Mesothelial cell of epicardium (in vitro differentiated cells): ENCODE measurements around the gene METTL13. TPM values are rescaled to one million over a fixed set of nuclear protein-coding genes. Genes with fewer than 3 reads are reported as not detected.
"Not testable (repeated sequence)": the region's sequence is repeated elsewhere in the genome, so short reads cannot be mapped to it uniquely, and the experiment has no call there.

Experiments used
- DNase-seq, 2 experiments: peaks; one replicate each; pipeline ENCODE4 v3.0.0; 2021; ENCODE audit warnings: low spot score in 2 of 2; ENCODE audit not compliant: unreplicated experiment in 2 of 2
- H3K27ac Mint-ChIP-seq: 2 replicates; pipeline ENCODE4 v1.8.0; 2021; ENCODE audit warnings: mixed read lengths
- H3K27me3 Mint-ChIP-seq: 2 replicates; pipeline ENCODE4 v1.8.0; 2021; ENCODE audit warnings: low read depth, mixed read lengths
- H3K36me3 Mint-ChIP-seq: 2 replicates; pipeline ENCODE4 v1.8.0; 2021; ENCODE audit warnings: mixed read lengths
- H3K4me1 Mint-ChIP-seq: 2 replicates; pipeline ENCODE4 v1.8.0; 2021; ENCODE audit warnings: mixed read lengths
- H3K4me3 Mint-ChIP-seq: 2 replicates; pipeline ENCODE4 v1.8.0; 2021; ENCODE audit warnings: mild to moderate bottlenecking, moderate library complexity, mixed read lengths
- H3K9me3 Mint-ChIP-seq: 2 replicates; pipeline ENCODE4 v1.8.0; 2021; ENCODE audit warnings: mixed read lengths
- total RNA-seq: library from RNA; stranded (reverse); gene quantifications from 3 replicates; pipeline ENCODE4 v1.2.1, GENCODE V29; 2021
- TF ChIP-seq, protein P1 (sequence below): fragments of 200-600 bp; sonication (generic); IDR thresholded peaks from one replicate; pipeline ENCODE4 v1.5.0; 2021; ENCODE audit warnings: antibody characterized with exemption; ENCODE audit not compliant: unreplicated experiment

Gene METTL13
- total RNA-seq, 1 donor from 2014 or later: 27.4 TPM

DNA sequence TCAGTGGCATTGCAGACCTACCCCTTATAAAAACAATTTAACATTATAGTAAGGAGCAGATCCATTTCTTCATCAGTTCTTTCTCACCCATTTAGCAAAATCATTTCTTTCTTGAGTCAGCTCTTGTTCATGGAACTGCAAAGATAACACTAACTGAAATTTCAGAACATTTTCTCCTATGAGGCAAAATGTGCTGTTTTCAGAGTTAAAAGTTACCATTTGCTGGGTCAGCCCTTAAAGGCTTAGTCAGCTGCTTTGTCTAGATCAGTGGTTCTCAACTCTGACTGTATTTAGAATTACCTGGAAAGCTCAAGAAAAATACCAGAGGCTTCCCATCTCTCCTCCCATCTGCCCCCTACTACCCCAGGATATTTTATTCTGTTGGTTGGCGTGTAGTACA is 12.2 kb downstream of the METTL13 start:
- Mint-ChIP-seq H3K4me3 (no peak overlapping the region), H3K27ac (no peak overlapping the region), H3K4me1 (peaks cover 18% of the 10 kb centered on the region), H3K27me3 (no peaks in the 10 kb centered on the region), H3K9me3 (no peaks in the 10 kb centered on the region), H3K36me3 (peaks cover 43% of the 10 kb centered on the region)
- DNase-seq: no peak
- TF ChIP-seq, protein P1, sequence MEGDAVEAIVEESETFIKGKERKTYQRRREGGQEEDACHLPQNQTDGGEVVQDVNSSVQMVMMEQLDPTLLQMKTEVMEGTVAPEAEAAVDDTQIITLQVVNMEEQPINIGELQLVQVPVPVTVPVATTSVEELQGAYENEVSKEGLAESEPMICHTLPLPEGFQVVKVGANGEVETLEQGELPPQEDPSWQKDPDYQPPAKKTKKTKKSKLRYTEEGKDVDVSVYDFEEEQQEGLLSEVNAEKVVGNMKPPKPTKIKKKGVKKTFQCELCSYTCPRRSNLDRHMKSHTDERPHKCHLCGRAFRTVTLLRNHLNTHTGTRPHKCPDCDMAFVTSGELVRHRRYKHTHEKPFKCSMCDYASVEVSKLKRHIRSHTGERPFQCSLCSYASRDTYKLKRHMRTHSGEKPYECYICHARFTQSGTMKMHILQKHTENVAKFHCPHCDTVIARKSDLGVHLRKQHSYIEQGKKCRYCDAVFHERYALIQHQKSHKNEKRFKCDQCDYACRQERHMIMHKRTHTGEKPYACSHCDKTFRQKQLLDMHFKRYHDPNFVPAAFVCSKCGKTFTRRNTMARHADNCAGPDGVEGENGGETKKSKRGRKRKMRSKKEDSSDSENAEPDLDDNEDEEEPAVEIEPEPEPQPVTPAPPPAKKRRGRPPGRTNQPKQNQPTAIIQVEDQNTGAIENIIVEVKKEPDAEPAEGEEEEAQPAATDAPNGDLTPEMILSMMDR: no peak

DNA sequence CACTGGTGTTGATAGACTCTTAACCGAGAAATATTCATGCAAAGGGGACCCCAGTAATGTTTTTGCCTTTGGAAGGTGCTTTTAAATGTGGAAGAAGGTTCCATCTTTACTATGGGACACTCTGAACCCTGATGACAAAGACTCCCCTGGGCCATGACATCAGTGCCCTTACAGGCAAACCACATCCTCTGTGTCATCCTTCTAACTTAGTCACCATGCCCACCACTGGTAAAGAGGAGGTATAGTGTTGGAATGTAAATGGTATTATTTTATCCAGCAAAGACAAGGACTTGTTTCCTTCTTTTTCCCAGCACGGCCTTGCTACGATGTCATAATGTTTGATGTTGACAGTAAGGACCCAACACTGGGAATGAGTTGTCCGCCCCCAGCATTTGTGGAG is 12.6 kb downstream of the METTL13 start:
- no peaks in the 10 kb centered on the region for H3K9me3 Mint-ChIP-seq
- H3K4me1 Mint-ChIP-seq: peaks cover 22% of the 10 kb centered on the region
- H3K27ac Mint-ChIP-seq: no peak overlapping the region
- H3K36me3 Mint-ChIP-seq: peaks cover 39% of the 10 kb centered on the region
- no peak for DNase-seq
- H3K4me3 Mint-ChIP-seq: no peak overlapping the region
- H3K27me3 Mint-ChIP-seq: no peaks in the 10 kb centered on the region
- TF ChIP-seq, protein P1: no peak

DNA sequence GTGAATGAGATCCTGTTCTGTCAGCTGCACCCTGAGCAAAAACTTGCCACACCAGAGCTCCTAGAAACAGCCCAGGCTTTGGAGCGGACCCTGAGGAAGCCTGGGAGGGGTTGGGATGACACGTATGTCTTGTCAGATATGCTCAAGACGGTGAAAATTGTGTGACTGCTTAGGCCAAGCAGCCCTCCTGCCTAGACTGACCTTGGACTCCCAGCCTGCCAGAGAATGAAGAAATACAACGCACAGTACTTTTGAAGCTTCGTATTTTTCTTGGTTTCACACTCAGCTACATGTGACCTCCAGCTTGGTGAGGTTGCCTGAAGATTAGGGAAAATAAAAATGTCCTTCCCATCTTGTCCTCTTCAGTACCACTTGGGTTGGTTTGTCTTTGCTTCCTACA is 15.1 kb downstream of the METTL13 start:
- no peaks in the 10 kb centered on the region for H3K9me3 Mint-ChIP-seq
- no peak for DNase-seq
- peaks cover 29% of the 10 kb centered on the region for H3K36me3 Mint-ChIP-seq
- TF ChIP-seq, protein P1: no peak
- no peak overlapping the region for H3K4me3 Mint-ChIP-seq
- H3K27ac Mint-ChIP-seq: peak overlapping the region; percentile 62
- H3K4me1 Mint-ChIP-seq: peaks cover 38% of the 10 kb centered on the region
- H3K27me3 Mint-ChIP-seq: no peaks in the 10 kb centered on the region

DNA sequence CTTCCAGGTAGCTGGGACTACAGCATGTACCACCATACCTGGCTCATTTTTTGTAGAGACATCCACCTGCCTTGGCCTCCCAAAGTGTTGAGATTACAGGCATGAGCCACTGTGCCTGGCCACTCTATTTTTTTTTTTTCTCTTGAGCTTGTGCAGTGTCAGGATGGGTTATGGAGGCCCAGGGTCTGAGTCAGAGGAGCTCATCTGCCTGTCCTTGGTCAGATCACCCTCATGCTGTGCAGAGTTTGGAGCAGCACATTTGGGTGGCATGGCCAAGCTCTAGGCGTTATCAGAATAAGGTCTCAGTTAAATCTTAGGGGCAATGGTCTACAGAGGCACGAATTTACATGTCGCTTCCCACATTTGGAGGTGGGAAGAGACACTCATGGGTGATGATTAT is 16.9 kb downstream of the METTL13 start:
- TF ChIP-seq, protein P1: no peak
- H3K27ac Mint-ChIP-seq: peak overlapping the region; percentile 76
- H3K4me1 Mint-ChIP-seq: peaks cover 39% of the 10 kb centered on the region
- no peak overlapping the region for H3K4me3 Mint-ChIP-seq
- H3K36me3 Mint-ChIP-seq: peaks cover 24% of the 10 kb centered on the region
- DNase-seq: no peak
- H3K9me3 Mint-ChIP-seq: no peaks in the 10 kb centered on the region
- no peaks in the 10 kb centered on the region for H3K27me3 Mint-ChIP-seq

DNA sequence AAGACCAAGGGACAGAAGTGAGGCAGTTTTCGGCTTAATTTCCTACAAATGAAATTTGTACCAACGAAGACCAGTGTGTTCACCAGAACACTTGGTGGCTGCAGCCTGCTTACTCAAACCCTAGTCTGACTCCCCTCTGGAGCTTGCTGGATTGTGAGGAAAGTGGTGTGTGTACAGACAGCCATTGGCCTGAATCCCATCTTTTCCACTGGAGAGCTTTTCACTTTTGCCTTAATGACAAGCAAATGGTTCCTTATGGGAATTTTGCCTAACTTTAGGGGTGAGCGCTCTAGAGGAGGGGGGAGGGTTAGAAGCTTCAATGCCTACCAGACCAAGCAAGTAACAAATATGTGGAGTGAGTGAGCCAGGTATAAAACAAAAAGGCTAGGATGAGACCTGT is 17.3 kb downstream of the METTL13 start:
- TF ChIP-seq, protein P1: no peak
- Mint-ChIP-seq H3K9me3 (no peaks in the 10 kb centered on the region), H3K27ac (peak overlapping the region; percentile 76), H3K4me1 (peaks cover 39% of the 10 kb centered on the region), H3K4me3 (no peak overlapping the region), H3K27me3 (no peaks in the 10 kb centered on the region), H3K36me3 (peaks cover 24% of the 10 kb centered on the region)
- DNase-seq: no peak

DNA sequence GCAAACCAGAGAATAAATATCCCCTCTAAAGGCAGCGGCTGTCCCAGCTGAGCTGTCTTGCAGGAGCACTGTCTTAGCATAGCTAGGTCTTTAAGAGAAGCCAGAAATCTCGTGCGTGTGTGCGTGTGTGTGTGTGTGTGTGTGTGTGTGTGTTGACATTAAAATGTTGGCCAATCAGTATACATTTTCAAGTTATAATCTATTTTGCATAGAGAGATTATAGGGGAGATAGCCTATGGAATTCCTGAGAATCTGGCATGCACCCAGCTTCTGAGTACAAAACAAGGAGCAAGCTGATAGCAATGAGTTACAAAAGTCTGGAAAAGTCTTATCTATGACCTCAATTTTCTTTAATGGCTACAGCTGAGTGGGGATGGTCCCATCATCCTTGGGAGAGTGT is 17.7 kb downstream of the METTL13 start:
- Mint-ChIP-seq H3K4me1 (peaks cover 39% of the 10 kb centered on the region), H3K4me3 (no peak overlapping the region), H3K27ac (peak overlapping the region; percentile 76), H3K9me3 (no peaks in the 10 kb centered on the region), H3K36me3 (peaks cover 23% of the 10 kb centered on the region), H3K27me3 (no peaks in the 10 kb centered on the region)
- peak in 1 of 2 experiments; percentile 45 for DNase-seq
- TF ChIP-seq, protein P1: no peak

DNA sequence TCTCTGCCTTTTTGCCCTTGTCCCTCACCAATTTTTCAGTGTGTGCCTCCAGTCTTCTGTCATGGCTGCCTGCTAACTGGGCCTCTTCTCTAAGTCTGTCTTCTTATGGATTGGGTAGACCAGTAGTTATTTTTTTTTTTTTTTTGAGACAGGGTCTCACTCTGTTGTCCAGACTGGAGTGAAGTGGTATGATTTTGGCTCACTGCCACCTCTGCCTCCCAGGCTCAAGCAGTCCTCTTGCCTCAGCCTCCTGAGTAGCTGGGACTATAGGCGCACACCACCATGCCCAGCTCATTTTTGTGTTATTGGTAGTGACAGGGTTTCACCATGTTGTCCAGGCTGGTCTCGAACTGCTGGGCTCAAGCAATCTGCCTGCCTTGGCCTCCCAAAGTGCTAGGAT is 18.2 kb downstream of the METTL13 start:
- not testable (repeated sequence) for H3K27me3 Mint-ChIP-seq, H3K4me3 Mint-ChIP-seq

More for the DNA sequence above, 18.2 kb downstream of the METTL13 start:
- not testable (repeated sequence) for H3K9me3 Mint-ChIP-seq, DNase-seq
- Mint-ChIP-seq H3K36me3 (peaks cover 17% of the 10 kb centered on the region), H3K27ac (peak overlapping the region; percentile 66), H3K4me1 (peaks cover 39% of the 10 kb centered on the region)
